GM19463 (cell line): ENCODE results near the gene NINJ2.
A peak's percentile ranks its signal among the peaks of the same experiment; 100 is the strongest.
"Not testable (repeated sequence)": the region's sequence is repeated elsewhere in the genome, so short reads cannot be mapped to it uniquely, and the experiment has no call there.

Source experiments
- ATAC-seq: cut with Tn5 transposase; IDR thresholded peaks from one replicate; pipeline ENCODE4 v1.9.1; 2021; ENCODE audit warnings: mild to moderate bottlenecking, moderate library complexity; ENCODE audit not compliant: unreplicated experiment

Gene NINJ2

DNA sequence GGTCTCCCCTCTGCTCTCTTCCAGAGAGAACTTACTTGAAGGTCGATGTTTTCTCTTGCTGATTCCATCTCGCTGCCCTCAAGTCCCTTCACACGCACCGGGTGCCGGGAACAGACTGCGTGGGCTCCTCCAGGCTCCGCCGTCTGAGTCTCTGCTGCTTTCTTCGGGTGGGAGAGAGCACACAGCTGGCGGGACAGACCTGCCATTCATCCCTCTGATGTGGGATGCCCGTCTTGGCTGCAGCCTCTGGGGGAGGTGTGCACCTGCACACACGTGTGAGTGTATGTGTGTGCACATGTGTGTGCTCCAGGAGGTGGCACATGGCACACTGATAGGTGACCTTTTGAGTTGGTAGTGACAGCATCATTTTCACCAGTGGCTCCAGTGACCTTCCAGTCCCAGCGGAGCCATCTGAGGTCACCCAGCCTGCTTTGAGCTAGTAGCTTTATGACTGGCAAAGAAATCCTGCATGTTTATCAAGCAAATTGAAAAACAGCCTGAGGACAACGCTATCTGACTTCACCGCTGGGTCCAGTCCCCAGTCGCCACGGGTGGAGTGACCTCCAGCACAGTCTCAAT, at the start of gene NINJ2:
Gene NINJ2, minus strand, starts transcription at position 153 of the 579 bp plus-strand sequence. Its CDS starts 85 bp downstream, at position 68.
- ATAC-seq, result no peak

- no peak for ATAC-seq
Observed at GRCh38 chr12:712172-712863, 49.1 kb upstream of the NINJ2 start.

DNA sequence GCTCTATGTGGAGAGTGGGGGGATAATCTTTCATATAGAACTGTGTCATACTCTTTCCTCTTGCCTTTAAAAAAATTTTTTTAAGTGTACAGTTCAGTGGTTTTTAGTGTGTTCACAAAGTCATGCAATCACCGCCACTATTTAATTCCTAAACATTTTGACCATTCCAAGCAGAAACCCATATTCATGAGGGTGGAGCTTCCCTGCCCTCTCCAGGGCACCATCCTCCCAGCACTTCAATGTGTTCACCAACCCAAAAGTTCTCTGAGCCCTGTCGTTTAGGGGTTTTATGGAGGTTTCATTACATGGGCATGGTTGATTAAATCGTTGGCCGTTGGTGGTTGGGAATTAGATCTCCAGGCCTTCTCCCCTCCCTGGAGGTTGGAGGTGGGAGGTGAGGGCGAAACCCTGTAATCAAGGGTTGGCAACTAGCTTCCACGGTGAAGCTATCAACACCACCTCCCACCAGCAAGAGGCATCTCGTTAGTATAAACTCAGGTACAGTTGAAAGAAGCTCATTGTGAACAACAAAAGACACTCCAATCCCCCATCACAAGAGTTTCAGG, 46.3 kb upstream of the NINJ2 start:
- ATAC-seq, result no peak

DNA sequence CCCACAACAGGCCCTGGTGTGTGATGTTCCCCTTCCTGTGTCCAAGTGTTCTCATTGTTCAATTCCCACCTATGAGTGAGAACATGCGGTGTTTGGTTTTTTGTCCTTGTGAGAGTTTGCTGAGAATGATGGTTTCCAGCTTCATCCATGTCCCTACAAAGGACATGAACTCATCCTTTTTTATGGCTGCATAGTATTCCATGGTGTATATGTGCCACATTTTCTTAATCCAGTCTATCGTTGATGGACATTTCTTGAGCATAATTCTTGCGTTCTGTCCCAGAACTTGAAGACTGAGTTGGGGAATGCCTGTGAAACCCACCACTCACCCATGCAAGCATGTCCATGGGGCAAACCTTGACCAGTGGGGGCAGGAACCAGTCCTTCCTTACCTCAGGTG, 44.8 kb upstream of the NINJ2 start:
- ATAC-seq, result not testable (repeated sequence)

GRCh38 chr12:704516-705242, 41.4 kb upstream of the NINJ2 start:
- no peak for ATAC-seq

DNA sequence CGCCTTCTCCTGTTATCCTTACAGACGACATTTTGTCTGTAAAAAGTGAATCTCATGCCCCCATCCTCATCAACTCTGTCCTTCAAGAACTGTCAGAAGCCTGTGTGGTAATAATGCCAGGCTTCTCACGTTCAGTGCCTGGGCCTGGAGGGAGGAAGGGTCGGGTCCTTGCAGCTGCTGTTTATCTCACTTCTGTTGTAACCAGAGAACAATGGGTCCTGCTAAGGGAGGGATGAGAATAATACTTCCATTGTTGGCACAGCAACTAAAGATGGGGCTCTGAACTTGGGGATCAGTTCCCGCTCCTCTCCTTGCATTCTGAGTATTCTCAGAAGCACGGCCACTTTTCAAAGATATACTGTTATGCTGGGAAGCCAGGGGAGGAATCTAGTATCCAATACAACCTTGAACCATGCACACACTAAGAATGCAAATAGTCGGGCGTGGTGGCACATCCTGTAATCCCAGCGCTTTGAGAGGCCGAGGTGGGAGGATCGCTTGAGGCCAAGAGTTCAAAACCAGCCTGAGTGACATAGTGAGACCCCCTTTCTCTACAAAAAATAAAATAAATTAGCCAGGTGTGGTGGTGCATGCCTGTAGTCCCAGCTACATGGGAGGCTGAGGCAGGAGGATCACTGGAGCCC, 38.8 kb upstream of the NINJ2 start:
- no peak for ATAC-seq

DNA sequence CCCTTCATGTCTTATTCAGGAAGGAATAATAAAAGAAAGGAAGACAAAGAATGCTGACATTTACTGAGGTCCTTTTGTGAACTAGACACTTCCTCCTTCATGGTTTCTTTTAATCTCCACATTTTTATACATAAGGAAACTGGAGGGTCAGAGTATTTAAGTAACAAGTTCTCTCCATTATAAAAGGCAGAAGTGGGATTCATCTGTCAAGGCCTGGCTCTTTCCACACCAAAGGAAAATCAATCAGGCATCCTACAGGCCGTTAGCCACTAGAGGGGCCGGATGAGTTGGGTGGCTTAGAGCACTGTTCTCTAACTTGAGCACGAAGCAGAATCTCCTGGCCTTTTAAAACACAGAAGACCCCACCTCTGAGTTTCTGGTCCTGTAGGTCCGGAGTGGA, 36.8 kb upstream of the NINJ2 start:
- no peak for ATAC-seq

DNA sequence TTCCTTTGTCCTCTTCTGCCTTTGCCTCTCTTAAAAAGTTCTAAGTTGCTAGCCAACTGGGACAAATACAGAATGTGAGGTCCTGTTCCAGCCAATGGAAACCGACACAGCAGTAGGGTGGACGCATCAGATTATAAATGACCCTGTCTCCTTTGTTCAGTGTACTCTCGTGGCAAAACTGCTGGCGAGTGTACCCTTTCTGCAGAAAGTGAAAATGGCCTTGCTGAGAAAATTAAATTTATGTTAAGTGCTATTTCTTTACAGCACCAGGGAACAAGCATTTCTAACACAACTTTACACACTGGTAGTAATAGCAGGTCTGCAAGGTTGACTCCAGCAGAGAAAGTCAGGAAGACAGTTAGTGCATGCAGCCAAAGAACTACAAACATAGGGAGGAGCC, 35.0 kb upstream of the NINJ2 start:
- ATAC-seq, result not testable (repeated sequence)

- ATAC-seq, result no peak
Observed at GRCh38 chr12:697481-697880, 34.2 kb upstream of the NINJ2 start.

- no peak for ATAC-seq
Observed at GRCh38 chr12:694734-695503, 31.7 kb upstream of the NINJ2 start.

DNA sequence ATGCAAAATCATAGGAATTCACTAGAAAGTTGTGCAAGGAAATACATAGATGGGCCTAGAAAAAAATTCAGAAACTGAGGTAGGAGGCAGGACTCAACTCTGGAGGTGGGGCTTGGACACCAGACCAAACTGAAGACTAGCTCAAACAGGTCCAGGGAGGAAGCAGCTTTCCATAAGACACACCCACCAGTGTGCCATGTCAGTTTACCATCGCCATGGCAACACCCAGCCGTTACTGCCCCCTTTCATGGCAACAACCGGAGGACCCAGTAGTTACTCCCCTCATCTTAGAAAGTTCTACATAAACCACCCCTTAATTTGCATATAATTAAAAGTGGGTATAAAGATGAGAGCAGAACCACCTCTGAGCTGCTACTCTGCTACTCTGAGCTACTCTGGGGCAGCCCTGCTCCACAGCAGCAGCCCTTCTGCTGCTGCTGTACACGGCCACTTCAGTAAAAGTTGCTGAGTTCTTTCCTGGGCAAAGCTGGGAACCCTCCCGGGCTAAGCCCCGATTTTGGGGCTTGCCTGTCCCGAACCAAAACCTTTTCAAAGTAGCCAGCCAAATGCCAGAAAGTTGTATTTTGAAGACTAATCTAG, 30.8 kb upstream of the NINJ2 start:
- ATAC-seq, result no peak

- ATAC-seq, result no peak
Observed at GRCh38 chr12:692274-692673, 29.0 kb upstream of the NINJ2 start.

GRCh38 chr12:690466-690865, 27.2 kb upstream of the NINJ2 start:
- no peak for ATAC-seq

DNA sequence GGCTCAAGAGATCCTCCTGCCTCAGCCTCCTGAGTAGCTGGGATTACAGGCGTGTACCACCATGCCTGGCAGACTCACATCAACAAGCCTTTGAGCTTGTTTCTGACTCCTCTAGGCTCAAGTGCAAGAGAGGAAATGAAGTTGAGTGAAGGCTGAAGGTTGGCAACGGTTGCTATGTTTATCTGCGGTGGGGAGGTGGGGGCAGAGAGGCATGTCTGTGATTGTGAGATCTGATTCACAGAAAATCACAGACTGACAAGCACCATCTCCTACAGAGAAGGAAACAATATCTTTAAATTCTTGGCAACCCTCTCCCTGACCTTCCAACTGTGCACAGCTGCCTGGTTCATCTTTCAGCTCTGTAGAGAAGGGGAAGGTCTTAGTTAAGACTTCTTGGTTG, 22.1 kb upstream of the NINJ2 start:
- ATAC-seq, result peak; percentile 80

GRCh38 chr12:684416-684815, 21.2 kb upstream of the NINJ2 start:
- ATAC-seq, result no peak

- no peak for ATAC-seq
Observed at GRCh38 chr12:681568-682256, 18.5 kb upstream of the NINJ2 start.

DNA sequence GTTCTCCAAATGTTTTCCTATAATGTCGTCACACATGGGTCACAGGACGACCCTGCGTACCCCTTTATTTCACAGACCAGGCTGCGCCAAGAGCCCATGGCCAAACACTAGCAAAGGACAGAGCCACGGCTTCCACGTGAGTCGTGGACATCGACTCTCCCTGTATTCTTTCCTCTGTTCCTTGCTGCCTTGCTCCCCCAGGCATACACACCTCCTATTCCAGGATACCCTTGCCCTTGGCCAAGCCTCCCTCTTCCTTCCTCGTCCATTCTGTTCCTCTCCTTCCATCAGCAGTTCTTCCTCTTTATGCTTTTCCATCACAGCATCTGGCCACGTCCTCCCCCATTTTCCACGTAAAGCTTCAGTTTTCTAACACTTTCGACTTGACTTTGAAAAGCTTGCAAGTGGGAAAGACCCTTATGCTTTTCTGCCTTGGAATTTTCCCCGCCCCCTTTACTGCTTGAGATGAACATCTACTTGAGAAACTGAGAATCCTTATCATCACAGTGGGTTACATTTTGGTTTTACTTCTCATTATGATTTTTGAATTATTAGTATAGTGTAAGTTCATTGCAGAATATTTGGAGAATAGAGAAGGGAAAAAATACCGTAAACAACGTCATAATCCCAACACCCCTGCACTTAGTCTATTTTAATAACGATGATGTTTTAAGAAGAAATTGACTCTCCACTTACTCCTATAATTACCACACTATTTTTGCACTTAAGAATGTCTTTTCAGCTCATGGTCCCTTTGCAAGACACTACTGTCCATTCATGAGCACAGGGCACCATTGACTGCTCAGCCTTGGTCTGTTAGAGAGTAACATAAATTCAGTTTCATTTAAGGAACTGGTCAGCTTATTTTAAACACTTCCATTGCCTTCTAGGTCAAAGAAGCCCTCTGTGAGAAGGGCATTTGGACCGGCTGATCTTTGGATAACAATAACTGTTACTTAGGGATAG, 15.8 kb upstream of the NINJ2 start:
- no peak for ATAC-seq

- ATAC-seq, result no peak
Observed at GRCh38 chr12:675562-675961, 12.3 kb upstream of the NINJ2 start.
